Pancreas (tissue), 10 donors: ENCODE results near the gene DDX24. TPM values are rescaled to one million over a fixed set of nuclear protein-coding genes. Genes with fewer than 3 reads are reported as not detected.

Experiments used
- ATAC-seq, 4 donors: fragments of 200-7000 bp; cut with Tn5 transposase; one replicate each; pipeline versions ENCODE4 v1.8.0 to v1.9.1; 2020; ENCODE audit warnings: mild to moderate bottlenecking in 4 of 4, moderate library complexity in 4 of 4
- DNase-seq, 6 donors: peaks; one replicate each; pipeline ENCODE4 v3.0.0-alpha.2; 2020
- FAIRE-seq: peaks from 2 replicates; lab custom pipeline; 2012; peaks lifted over from hg19 to GRCh38; lab: Jason Lieb, UNC
- H3K27ac ChIP-seq, 4 donors: fragments of 200-600 bp; sonication (generic); 1 replicate in 3 of 4; 2 replicates in 1 of 4; pipeline versions ENCODE4 v1.5.0 to v1.8.0; 2020
- H3K27me3 ChIP-seq, 4 donors: fragments of 200-600 bp; one replicate each; pipeline ENCODE4 v1.8.0; 2021
- H3K36me3 ChIP-seq, 3 donors: fragments of 200-600 bp; sonication (generic) in 1 of 3; one replicate each; pipeline versions ENCODE4 v1.5.0 to v1.8.0; 2020 to 2021
- H3K4me1 ChIP-seq, 3 donors: fragments of 200-600 bp; one replicate each; pipeline ENCODE4 v1.8.0; 2021
- H3K4me3 ChIP-seq, 4 donors: fragments of 200-600 bp; sonication (generic) in 2 of 4; one replicate each; pipeline versions ENCODE4 v1.5.0 to v1.8.0; 2020 to 2021
- H3K9me3 ChIP-seq, 4 donors: fragments of 200-600 bp; one replicate each; pipeline ENCODE4 v1.8.0; 2021
- CTCF ChIP-seq, 4 donors: fragments of 200-600 bp; sonication (generic) in 3 of 4; IDR thresholded peaks; one replicate each; pipeline versions ENCODE4 v1.5.0 to v1.8.0; 2021; ENCODE audit warnings: antibody characterized with exemption in 4 of 4
- WGBS, 2 donors: extraction: QIAGEN DNeasy Blood & Tissue Kit; methylation state at CpG; one replicate each; pipeline ENCODE4 v1.1.7; 2013; 5-methylcytosine and 5-hydroxymethylcytosine counted together
- intact Hi-C, 3 donors: fragments of 100-400 bp; cut with DNase I; formaldehyde crosslinking; loops; one replicate each; pipeline versions ENCODE4 v1.11.1 to v1.14.2; 2022
- polyA plus RNA-seq, 2 donors: library from polyadenylated mRNA; stranded (reverse); fragments of 200-250 nt; gene quantifications; one replicate each; pipeline ENCODE4 v1.2.3, GENCODE V29; 2013
- total RNA-seq, 6 donors: library from RNA; stranded (reverse); fragmentation: NEBNext Ultra II Directional in 4 of 6; extraction: Animal tissue kit (Norgen Biotek cat#: 25700) in 4 of 6; gene quantifications; one replicate each; pipeline versions ENCODE4 v1.2.1 to v1.2.4, GENCODE V29; 2021 to 2023
- donor health status: healthy with polysubstance abuse.
- donor health status: DM: no; HTN: no; CAD: no; lungs with moderate emphysema.
- donor health status: DM: no; HTN: no; CAD: no.
- donor health status: control.
- donor health status: control.
- donor health status: Bipolar disorder and iron deficiency.
- donor health status: DM: yes; HTN: yes; CAD: no.
- donor health status: DM: no; HTN: no; CAD: no.
- donor health status: DM: no; HTN: no; CAD: no.
- donor health status: DM: yes; HTN: yes; CAD: no.

Gene DDX24
- total and polyA plus RNA-seq, 8 donors = 55.9 to 111 (median 68.1) TPM

GRCh38 chr14:94104731-94105130 is 23.7 kb upstream of the DDX24 start:
- no peak for DNase-seq
- Histone ChIP-seq H3K9me3 (no peaks in the 10 kb centered on the region), H3K27me3 (no peaks in the 10 kb centered on the region), H3K36me3 (no peaks in the 10 kb centered on the region), H3K4me3 (no peak overlapping the region), H3K27ac (no peak overlapping the region), H3K4me1 (no peaks in the 10 kb centered on the region)
- no peak for FAIRE-seq
- ATAC-seq = no peak
- WGBS, 2 donors = 87 to 92% methylated on average over 10 of the region's 10 CpGs
- intact Hi-C loops = no loop called here
- TF ChIP-seq CTCF (IDR thresholded peaks at IDR 0.05) = no peak

- no peak for FAIRE-seq
- no peak for DNase-seq
- TF ChIP-seq CTCF (IDR thresholded peaks at IDR 0.05) = no peak
- H3K4me3 ChIP-seq = no peak overlapping the region
- no peaks in the 10 kb centered on the region for H3K27me3 ChIP-seq
- intact Hi-C loops = no loop called here
- no peak overlapping the region for H3K27ac ChIP-seq
- ATAC-seq = no peak
- H3K36me3 ChIP-seq = no peaks in the 10 kb centered on the region
- 65 to 75% methylated on average over 7 of the region's 7 CpGs for WGBS, 2 donors
- H3K9me3 ChIP-seq = no peaks in the 10 kb centered on the region
- no peaks in the 10 kb centered on the region for H3K4me1 ChIP-seq
These were observed 22.6 kb upstream of the DDX24 start for GRCh38 chr14:94103554-94104150.

- Histone ChIP-seq H3K36me3 (no peaks in the 10 kb centered on the region), H3K27ac (no peak overlapping the region), H3K9me3 (no peaks in the 10 kb centered on the region), H3K4me3 (no peak overlapping the region), H3K27me3 (no peaks in the 10 kb centered on the region), H3K4me1 (no peaks in the 10 kb centered on the region)
- ATAC-seq (peak in 1 of 4 donors; percentile 19), FAIRE-seq (no peak), DNase-seq (no peak)
- no peak for TF ChIP-seq CTCF (IDR thresholded peaks at IDR 0.05)
- 72 to 81% methylated on average over 8 of the region's 8 CpGs for WGBS, 2 donors
- intact Hi-C loops = no loop called here
These were observed 21.9 kb upstream of the DDX24 start for GRCh38 chr14:94102768-94103482.

- Histone ChIP-seq H3K27ac (no peak overlapping the region), H3K27me3 (no peaks in the 10 kb centered on the region), H3K4me1 (no peaks in the 10 kb centered on the region), H3K36me3 (no peaks in the 10 kb centered on the region), H3K4me3 (no peak overlapping the region), H3K9me3 (no peaks in the 10 kb centered on the region)
- DNase-seq (no peak), ATAC-seq (no peak), FAIRE-seq (no peak)
- TF ChIP-seq CTCF (IDR thresholded peaks at IDR 0.05) = no peak
- intact Hi-C loops = no loop called here
- WGBS, 2 donors = 94 to 96% methylated on average over 10 of the region's 10 CpGs
These were observed 20.7 kb upstream of the DDX24 start for GRCh38 chr14:94101748-94102147.

GRCh38 chr14:94100847-94101246 is 19.8 kb upstream of the DDX24 start:
- DNase-seq (no peak), ATAC-seq (peak in 2 of 4 donors; percentile 45 to 68), FAIRE-seq (no peak)
- TF ChIP-seq CTCF (IDR thresholded peaks at IDR 0.05) = no peak
- Histone ChIP-seq H3K36me3 (no peaks in the 10 kb centered on the region), H3K4me3 (no peak overlapping the region), H3K4me1 (no peaks in the 10 kb centered on the region), H3K9me3 (no peaks in the 10 kb centered on the region), H3K27me3 (no peaks in the 10 kb centered on the region), H3K27ac (no peak overlapping the region)
- intact Hi-C loops = no loop called here
- 92 to 95% methylated on average over 4 of the region's 4 CpGs for WGBS, 2 donors
